Neural progenitor cell (in vitro differentiated cells): ENCODE measurements around the gene NLRP14. TPM values are rescaled to one million over a fixed set of nuclear protein-coding genes. Genes with fewer than 3 reads are reported as not detected.

Experiments
- DNase-seq: peaks from one replicate; pipeline ENCODE4 v3.0.0-alpha.2; 2016; ENCODE audit warnings: low spot score
- H2AFZ ChIP-seq: fragments of 200-600 bp; sonication (generic); replicated peaks from 2 replicates; pipeline ENCODE4 v1.6.1; 2016; ENCODE audit warnings: antibody characterized with exemption
- H3F3A ChIP-seq: fragments of 200-600 bp; sonication (generic); 2 replicates; pipeline ENCODE4 v1.6.1; 2016; ENCODE audit warnings: antibody characterized with exemption, low read depth
- H3K27ac ChIP-seq: fragments of 200-600 bp; sonication (generic); 2 replicates; pipeline ENCODE4 v1.5.1; 2016; ENCODE audit warnings: mild to moderate bottlenecking
- H3K27me3 ChIP-seq: fragments of 200-600 bp; sonication (generic); 2 replicates; pipeline ENCODE4 v1.6.1; 2016; ENCODE audit warnings: mild to moderate bottlenecking, moderate library complexity
- H3K36me3 ChIP-seq: fragments of 200-600 bp; sonication (generic); 2 replicates; pipeline ENCODE4 v1.5.1; 2016
- H3K4me1 ChIP-seq: fragments of 200-600 bp; sonication (generic); 2 replicates; pipeline ENCODE4 v1.6.1; 2016; ENCODE audit warnings: mixed run types
- H3K4me2 ChIP-seq: fragments of 200-600 bp; sonication (generic); 2 replicates; pipeline ENCODE4 v1.6.1; 2016
- H3K4me3 ChIP-seq: fragments of 200-600 bp; sonication (generic); 2 replicates; pipeline ENCODE4 v1.5.1; 2016
- H3K79me2 ChIP-seq: fragments of 200-600 bp; sonication (generic); 2 replicates; pipeline ENCODE4 v1.6.1; 2016; ENCODE audit warnings: low read depth
- H3K9ac ChIP-seq: fragments of 200-600 bp; sonication (generic); 2 replicates; pipeline ENCODE4 v1.6.1; 2016
- H3K9me3 ChIP-seq: fragments of 200-600 bp; sonication (generic); 2 replicates; pipeline ENCODE4 v1.5.1; 2016; ENCODE audit warnings: low read depth
- H4K20me1 ChIP-seq: fragments of 200-600 bp; sonication (generic); 2 replicates; pipeline ENCODE4 v1.6.1; 2016; ENCODE audit warnings: low read depth
- H3K27ac Mint-ChIP-seq: 3 replicates; pipeline ENCODE4 v1.8.0; 2021; ENCODE audit warnings: mixed read lengths
- H3K27me3 Mint-ChIP-seq: 2 replicates; pipeline ENCODE4 v1.8.0; 2022; ENCODE audit warnings: low read depth, mild to moderate bottlenecking, inconsistent platforms, moderate library complexity, mixed read lengths; ENCODE audit not compliant: insufficient read depth
- H3K36me3 Mint-ChIP-seq: 3 replicates; pipeline ENCODE4 v1.8.0; 2021; ENCODE audit warnings: mixed read lengths
- H3K4me1 Mint-ChIP-seq: 3 replicates; pipeline ENCODE4 v1.8.0; 2021; ENCODE audit warnings: mixed read lengths
- H3K4me3 Mint-ChIP-seq: 3 replicates; pipeline ENCODE4 v1.8.0; 2021; ENCODE audit warnings: mild to moderate bottlenecking, moderate library complexity, mixed read lengths
- H3K9me3 Mint-ChIP-seq: 3 replicates; pipeline ENCODE4 v1.8.0; 2020; ENCODE audit warnings: mixed read lengths
- CTCF ChIP-seq: fragments of 200-600 bp; sonication (generic); IDR thresholded peaks from 2 replicates; pipeline ENCODE4 v1.5.1; 2017; ENCODE audit warnings: antibody characterized with exemption, mild to moderate bottlenecking
- EZH2 ChIP-seq: fragments of 200-600 bp; sonication (generic); IDR thresholded peaks from 2 replicates; pipeline ENCODE4 v1.6.1; 2017; ENCODE audit warnings: antibody characterized with exemption, mild to moderate bottlenecking, moderate library complexity
- EZH2phosphoT487 ChIP-seq: fragments of 200-600 bp; sonication (generic); IDR thresholded peaks from 2 replicates; pipeline ENCODE4 v1.6.1; 2017; ENCODE audit warnings: antibody characterized with exemption
- total RNA-seq: library from RNA; depleted of rRNA; stranded (reverse); fragments of >200 nt; gene quantifications from 2 replicates; pipeline ENCODE4 v1.2.3, GENCODE V29; 2015; ENCODE audit warnings: low replicate concordance

Gene NLRP14
- total RNA-seq, 1 donor from 2014 or later = 1.8 TPM

- Mint-ChIP-seq H3K4me3 (no peak overlapping the region), H3K4me1 (peaks cover 20% of the 10 kb centered on the region), H3K27me3 (no peaks in the 10 kb centered on the region), H3K27ac (no peak overlapping the region), H3K36me3 (peaks cover 10% of the 10 kb centered on the region), H3K9me3 (no peaks in the 10 kb centered on the region)
- peaks cover 10% of the 10 kb centered on the region for H3K4me1 ChIP-seq
- DNase-seq = no peak
- peaks cover 17% of the 10 kb centered on the region for H3K27me3 ChIP-seq
- peak overlapping the region; percentile 68 for H3K4me2 ChIP-seq
- no peak overlapping the region for H3K27ac ChIP-seq
- peak overlapping the region; percentile 73 for H3K4me3 ChIP-seq
- no peaks in the 10 kb centered on the region for H4K20me1 ChIP-seq
- H3K9ac ChIP-seq = no peak overlapping the region
- no peaks in the 10 kb centered on the region for H3K9me3 ChIP-seq
- TF ChIP-seq EZH2phosphoT487 = no peak
- no peaks in the 10 kb centered on the region for H3K36me3 ChIP-seq
- no peak overlapping the region for H2AFZ ChIP-seq
- peaks cover 3% of the 10 kb centered on the region for H3K79me2 ChIP-seq
- H3F3A ChIP-seq = peaks cover 8% of the 10 kb centered on the region
Measured at GRCh38 chr11:7021318-7021717, 1.0 kb downstream of the NLRP14 start.

- H3K9me3 ChIP-seq = no peaks in the 10 kb centered on the region
- Mint-ChIP-seq H3K9me3 (no peaks in the 10 kb centered on the region), H3K4me1 (no peaks in the 10 kb centered on the region), H3K36me3 (no peaks in the 10 kb centered on the region), H3K27ac (no peak overlapping the region), H3K27me3 (peaks cover 3% of the 10 kb centered on the region), H3K4me3 (no peak overlapping the region)
- peaks cover 17% of the 10 kb centered on the region for H3K27me3 ChIP-seq
- no peak for DNase-seq
- no peaks in the 10 kb centered on the region for H3K4me1 ChIP-seq
- H3K36me3 ChIP-seq = no peaks in the 10 kb centered on the region
- H3K27ac ChIP-seq = no peak overlapping the region
- H2AFZ ChIP-seq = no peak overlapping the region
- no peak overlapping the region for H3K4me3 ChIP-seq
- TF ChIP-seq EZH2 (no peak), EZH2phosphoT487 (no peak)
- no peaks in the 10 kb centered on the region for H3K79me2 ChIP-seq
- no peak overlapping the region for H3K4me2 ChIP-seq
- H3F3A ChIP-seq = no peaks in the 10 kb centered on the region
- no peak overlapping the region for H3K9ac ChIP-seq
- no peaks in the 10 kb centered on the region for H4K20me1 ChIP-seq
Measured at GRCh38 chr11:7028141-7028540, 7.9 kb downstream of the NLRP14 start.

GRCh38 chr11:7030836-7031235 lies 10.6 kb downstream of the NLRP14 start:
- H3K27me3 ChIP-seq = no peaks in the 10 kb centered on the region
- no peak overlapping the region for H3K4me2 ChIP-seq
- H3K4me1 ChIP-seq = no peaks in the 10 kb centered on the region
- H3K36me3 ChIP-seq = no peaks in the 10 kb centered on the region
- no peak overlapping the region for H2AFZ ChIP-seq
- H3K79me2 ChIP-seq = no peaks in the 10 kb centered on the region
- H3K27ac ChIP-seq = no peak overlapping the region
- DNase-seq = no peak
- Mint-ChIP-seq H3K4me3 (no peak overlapping the region), H3K4me1 (no peaks in the 10 kb centered on the region), H3K27me3 (peaks cover 3% of the 10 kb centered on the region), H3K36me3 (no peaks in the 10 kb centered on the region), H3K9me3 (no peaks in the 10 kb centered on the region), H3K27ac (no peak overlapping the region)
- no peaks in the 10 kb centered on the region for H3K9me3 ChIP-seq
- no peaks in the 10 kb centered on the region for H4K20me1 ChIP-seq
- no peak for TF ChIP-seq EZH2
- TF ChIP-seq CTCF = no peak
- no peak for TF ChIP-seq EZH2phosphoT487
- H3K9ac ChIP-seq = no peak overlapping the region
- no peak overlapping the region for H3K4me3 ChIP-seq
- H3F3A ChIP-seq = no peaks in the 10 kb centered on the region

GRCh38 chr11:7031471-7031871 lies 11.2 kb downstream of the NLRP14 start:
- DNase-seq = no peak
- TF ChIP-seq EZH2phosphoT487 = no peak
- Mint-ChIP-seq H3K9me3 (no peaks in the 10 kb centered on the region), H3K4me1 (no peaks in the 10 kb centered on the region), H3K36me3 (no peaks in the 10 kb centered on the region), H3K4me3 (no peak overlapping the region), H3K27ac (no peak overlapping the region), H3K27me3 (peaks cover 3% of the 10 kb centered on the region)
- no peaks in the 10 kb centered on the region for H3K9me3 ChIP-seq
- H2AFZ ChIP-seq = no peak overlapping the region
- no peaks in the 10 kb centered on the region for H3K36me3 ChIP-seq
- no peak overlapping the region for H3K4me3 ChIP-seq
- no peaks in the 10 kb centered on the region for H3F3A ChIP-seq
- no peak overlapping the region for H3K4me2 ChIP-seq
- H4K20me1 ChIP-seq = no peaks in the 10 kb centered on the region
- no peak overlapping the region for H3K27ac ChIP-seq
- no peak overlapping the region for H3K9ac ChIP-seq
- H3K27me3 ChIP-seq = no peaks in the 10 kb centered on the region
- H3K4me1 ChIP-seq = no peaks in the 10 kb centered on the region
- H3K79me2 ChIP-seq = no peaks in the 10 kb centered on the region

GRCh38 chr11:7032692-7033091 lies 12.4 kb downstream of the NLRP14 start:
- H4K20me1 ChIP-seq = no peaks in the 10 kb centered on the region
- H3F3A ChIP-seq = no peaks in the 10 kb centered on the region
- H3K4me3 ChIP-seq = no peak overlapping the region
- no peaks in the 10 kb centered on the region for H3K79me2 ChIP-seq
- DNase-seq = no peak
- H3K4me2 ChIP-seq = no peak overlapping the region
- Mint-ChIP-seq H3K9me3 (no peaks in the 10 kb centered on the region), H3K4me3 (no peak overlapping the region), H3K36me3 (no peaks in the 10 kb centered on the region), H3K27ac (no peak overlapping the region), H3K27me3 (peaks cover 3% of the 10 kb centered on the region), H3K4me1 (no peaks in the 10 kb centered on the region)
- H3K27ac ChIP-seq = no peak overlapping the region
- TF ChIP-seq EZH2phosphoT487 (no peak), CTCF (no peak), EZH2 (no peak)
- H3K36me3 ChIP-seq = no peaks in the 10 kb centered on the region
- H3K27me3 ChIP-seq = no peaks in the 10 kb centered on the region
- no peaks in the 10 kb centered on the region for H3K4me1 ChIP-seq
- no peak overlapping the region for H2AFZ ChIP-seq
- H3K9ac ChIP-seq = no peak overlapping the region
- no peaks in the 10 kb centered on the region for H3K9me3 ChIP-seq
